ENCODE results near the gene IGFBP5.

The IGFBP5 gene

GRCh38 chr2:216695401-216695821 is at the start of gene IGFBP5:
IGFBP5 (minus strand) TSS chr2:216695549; CDS start chr2:216694775, 774 bp downstream.
- H3K27me3 ChIP-seq (ENCODE audit: low read depth, low read length) = peaks cover 16% of the 10 kb centered on the region
- no peaks in the 10 kb centered on the region for H3K36me3 ChIP-seq (ENCODE audit: control insufficient read depth in 1 of 2, insufficient read depth in 2 of 2, low read length in 2 of 2)
- H3K4me3 ChIP-seq (ENCODE audit: low read depth in 1 of 2, low read length in 2 of 2) = peak within 1 kb of the TSS; percentile 71 to 75
- H3K9me3 ChIP-seq (ENCODE audit: control insufficient read depth in 1 of 2, low read length in 2 of 2) = no peaks in the 10 kb centered on the region
- H3K27ac ChIP-seq (ENCODE audit: low read length) = peak within 1 kb of the TSS; percentile 52
- peaks cover 0 to 54% of the 10 kb centered on the region in 2 donors for H3K4me1 ChIP-seq (ENCODE audit: control insufficient read depth in 1 of 2, insufficient read depth in 2 of 2, low read length in 2 of 2)

DNA sequence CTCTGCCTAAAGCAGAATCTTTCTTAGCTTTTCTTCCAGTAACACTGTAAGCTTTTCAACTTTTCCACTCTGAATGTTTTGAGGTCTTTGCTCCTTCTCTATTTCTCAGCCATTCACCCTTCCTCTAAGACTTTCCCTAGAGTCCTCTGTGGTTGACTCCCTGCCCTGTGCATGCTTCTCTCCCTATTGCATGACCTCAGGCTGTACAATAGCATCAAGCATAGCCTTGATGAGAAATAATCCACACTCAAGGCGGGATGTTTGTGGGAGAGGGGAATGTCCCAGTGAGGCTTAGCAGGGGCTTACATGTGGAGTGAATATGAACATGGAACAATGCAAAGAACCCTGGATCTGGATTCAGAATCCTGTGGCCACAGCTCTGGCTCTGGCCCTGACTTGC is 48.4 kb upstream of the IGFBP5 start:
- H3K9me3 ChIP-seq (ENCODE audit: control insufficient read depth in 1 of 2, low read length in 2 of 2) = no peaks in the 10 kb centered on the region
- H3K4me3 ChIP-seq (ENCODE audit: low read depth in 1 of 2, low read length in 2 of 2) = no peak overlapping the region
- no peak overlapping the region for H3K27ac ChIP-seq (ENCODE audit: low read length)
- H3K36me3 ChIP-seq (ENCODE audit: control insufficient read depth in 1 of 2, insufficient read depth in 2 of 2, low read length in 2 of 2) = no peaks in the 10 kb centered on the region
- H3K27me3 ChIP-seq (ENCODE audit: low read depth, low read length) = no peaks in the 10 kb centered on the region
- H3K4me1 ChIP-seq (ENCODE audit: control insufficient read depth in 1 of 2, insufficient read depth in 2 of 2, low read length in 2 of 2) = peaks cover 10 to 32% of the 10 kb centered on the region in 2 donors

GRCh38 chr2:216742411-216742810 is 47.1 kb upstream of the IGFBP5 start:
- H3K27ac ChIP-seq (ENCODE audit: low read length) = no peak overlapping the region
- H3K4me1 ChIP-seq (ENCODE audit: control insufficient read depth in 1 of 2, insufficient read depth in 2 of 2, low read length in 2 of 2) = peaks cover 10 to 46% of the 10 kb centered on the region in 2 donors
- no peaks in the 10 kb centered on the region for H3K36me3 ChIP-seq (ENCODE audit: control insufficient read depth in 1 of 2, insufficient read depth in 2 of 2, low read length in 2 of 2)
- H3K9me3 ChIP-seq (ENCODE audit: control insufficient read depth in 1 of 2, low read length in 2 of 2) = no peaks in the 10 kb centered on the region
- H3K4me3 ChIP-seq (ENCODE audit: low read depth in 1 of 2, low read length in 2 of 2) = no peak overlapping the region
- H3K27me3 ChIP-seq (ENCODE audit: low read depth, low read length) = no peaks in the 10 kb centered on the region

- Histone ChIP-seq H3K9me3 (ENCODE audit: control insufficient read depth in 1 of 2, low read length in 2 of 2) (no peaks in the 10 kb centered on the region), H3K27me3 (ENCODE audit: low read depth, low read length) (no peaks in the 10 kb centered on the region), H3K4me3 (ENCODE audit: low read depth in 1 of 2, low read length in 2 of 2) (no peak overlapping the region), H3K27ac (ENCODE audit: low read length) (no peak overlapping the region), H3K36me3 (ENCODE audit: control insufficient read depth in 1 of 2, insufficient read depth in 2 of 2, low read length in 2 of 2) (no peaks in the 10 kb centered on the region), H3K4me1 (ENCODE audit: control insufficient read depth in 1 of 2, insufficient read depth in 2 of 2, low read length in 2 of 2) (peaks cover 10 to 56% of the 10 kb centered on the region in 2 donors)
Measured at GRCh38 chr2:216741223-216741593, 45.9 kb upstream of the IGFBP5 start.

DNA sequence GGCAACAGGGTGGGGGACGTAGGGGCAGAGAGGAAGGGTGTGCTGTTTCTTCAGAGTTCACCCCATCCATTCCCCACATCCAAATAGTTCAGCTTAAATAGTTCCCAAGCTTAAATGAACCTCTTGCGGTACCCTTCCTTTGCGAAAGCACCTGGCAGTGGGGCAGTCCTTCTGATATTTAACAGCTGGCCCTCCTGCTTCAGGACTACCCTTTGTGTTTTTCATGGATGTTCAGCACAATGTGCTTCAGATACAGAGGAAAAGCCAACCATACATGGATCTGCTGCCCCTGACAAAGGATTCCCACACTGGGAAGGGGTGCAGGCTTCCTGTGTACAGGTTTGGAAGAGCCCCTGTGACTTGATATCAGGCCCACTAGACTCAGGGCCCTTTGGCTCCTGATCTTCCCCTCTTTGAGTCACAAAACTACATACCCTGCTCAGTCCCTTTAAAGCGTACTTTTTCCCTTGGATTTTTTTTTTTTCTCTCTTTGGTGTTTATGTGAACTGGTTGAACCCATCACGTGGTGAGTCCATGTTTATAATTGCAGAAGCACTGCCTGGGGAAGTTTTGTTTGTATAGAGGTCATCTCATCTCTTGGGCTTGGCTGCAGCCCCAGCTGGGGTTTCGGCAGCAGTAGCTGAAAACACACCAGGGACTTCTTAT is 45.3 kb upstream of the IGFBP5 start:
- Histone ChIP-seq H3K9me3 (ENCODE audit: control insufficient read depth in 1 of 2, low read length in 2 of 2) (no peaks in the 10 kb centered on the region), H3K4me3 (ENCODE audit: low read depth in 1 of 2, low read length in 2 of 2) (no peak overlapping the region), H3K36me3 (ENCODE audit: control insufficient read depth in 1 of 2, insufficient read depth in 2 of 2, low read length in 2 of 2) (no peaks in the 10 kb centered on the region), H3K27ac (ENCODE audit: low read length) (peak overlapping the region; percentile 39), H3K27me3 (ENCODE audit: low read depth, low read length) (no peaks in the 10 kb centered on the region), H3K4me1 (ENCODE audit: control insufficient read depth in 1 of 2, insufficient read depth in 2 of 2, low read length in 2 of 2) (peaks cover 10 to 61% of the 10 kb centered on the region in 2 donors)

GRCh38 chr2:216739035-216739434 is 43.7 kb upstream of the IGFBP5 start:
- no peak overlapping the region for H3K4me3 ChIP-seq (ENCODE audit: low read depth in 1 of 2, low read length in 2 of 2)
- H3K27me3 ChIP-seq (ENCODE audit: low read depth, low read length) = no peaks in the 10 kb centered on the region
- no peak overlapping the region for H3K27ac ChIP-seq (ENCODE audit: low read length)
- no peaks in the 10 kb centered on the region for H3K9me3 ChIP-seq (ENCODE audit: control insufficient read depth in 1 of 2, low read length in 2 of 2)
- no peaks in the 10 kb centered on the region for H3K36me3 ChIP-seq (ENCODE audit: control insufficient read depth in 1 of 2, insufficient read depth in 2 of 2, low read length in 2 of 2)
- peaks cover 10 to 69% of the 10 kb centered on the region in 2 donors for H3K4me1 ChIP-seq (ENCODE audit: control insufficient read depth in 1 of 2, insufficient read depth in 2 of 2, low read length in 2 of 2)

GRCh38 chr2:216737676-216738075 is 42.3 kb upstream of the IGFBP5 start:
- Histone ChIP-seq H3K27me3 (ENCODE audit: low read depth, low read length) (no peaks in the 10 kb centered on the region), H3K36me3 (ENCODE audit: control insufficient read depth in 1 of 2, insufficient read depth in 2 of 2, low read length in 2 of 2) (no peaks in the 10 kb centered on the region), H3K4me3 (ENCODE audit: low read depth in 1 of 2, low read length in 2 of 2) (no peak overlapping the region), H3K9me3 (ENCODE audit: control insufficient read depth in 1 of 2, low read length in 2 of 2) (no peaks in the 10 kb centered on the region), H3K4me1 (ENCODE audit: control insufficient read depth in 1 of 2, insufficient read depth in 2 of 2, low read length in 2 of 2) (peaks cover 10 to 76% of the 10 kb centered on the region in 2 donors), H3K27ac (ENCODE audit: low read length) (no peak overlapping the region)

DNA sequence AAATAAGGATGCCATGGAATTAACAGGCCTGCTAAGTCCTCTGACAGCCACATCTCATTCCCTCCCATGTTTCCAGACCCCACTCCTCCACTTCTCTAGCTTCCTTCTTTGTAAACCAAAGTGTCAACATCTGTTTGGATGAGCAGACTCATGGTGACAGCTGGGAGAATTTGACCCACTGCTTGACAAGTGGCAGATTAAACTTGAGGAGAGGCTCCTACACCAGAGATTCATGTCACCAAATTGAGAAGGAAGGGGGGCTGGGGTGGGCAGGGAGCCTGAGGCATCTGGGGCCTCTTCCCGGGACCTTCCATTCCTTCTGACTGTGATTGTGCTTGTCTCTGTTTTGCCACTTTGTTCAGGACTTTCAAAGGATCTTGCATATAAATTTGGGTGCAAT is 41.0 kb upstream of the IGFBP5 start:
- Histone ChIP-seq H3K27ac (ENCODE audit: low read length) (no peak overlapping the region), H3K4me1 (ENCODE audit: control insufficient read depth in 1 of 2, insufficient read depth in 2 of 2, low read length in 2 of 2) (peaks cover 10 to 69% of the 10 kb centered on the region in 2 donors), H3K27me3 (ENCODE audit: low read depth, low read length) (no peaks in the 10 kb centered on the region), H3K4me3 (ENCODE audit: low read depth in 1 of 2, low read length in 2 of 2) (no peak overlapping the region), H3K9me3 (ENCODE audit: control insufficient read depth in 1 of 2, low read length in 2 of 2) (no peaks in the 10 kb centered on the region), H3K36me3 (ENCODE audit: control insufficient read depth in 1 of 2, insufficient read depth in 2 of 2, low read length in 2 of 2) (no peaks in the 10 kb centered on the region)

DNA sequence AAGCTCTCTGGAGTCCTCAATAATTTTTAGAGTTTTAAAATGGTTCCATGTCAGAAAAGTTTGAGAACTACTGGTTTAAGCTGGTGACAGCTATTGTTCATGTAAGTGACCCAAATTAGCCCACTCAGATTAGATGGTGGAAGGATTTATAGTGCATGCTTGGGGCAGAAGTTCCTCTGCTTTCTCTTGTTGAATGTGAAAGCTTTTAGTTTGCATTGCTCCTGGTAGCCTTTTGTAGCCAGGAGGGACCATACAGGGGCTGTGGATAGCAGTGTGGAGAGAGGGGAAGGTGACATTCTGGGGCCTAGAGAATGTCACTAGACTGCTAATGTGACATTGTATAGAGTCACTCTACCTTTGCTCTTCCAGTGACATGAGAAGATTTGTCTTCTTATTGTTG is 40.3 kb upstream of the IGFBP5 start:
- no peaks in the 10 kb centered on the region for H3K36me3 ChIP-seq (ENCODE audit: control insufficient read depth in 1 of 2, insufficient read depth in 2 of 2, low read length in 2 of 2)
- peaks cover 6 to 63% of the 10 kb centered on the region in 2 donors for H3K4me1 ChIP-seq (ENCODE audit: control insufficient read depth in 1 of 2, insufficient read depth in 2 of 2, low read length in 2 of 2)
- no peaks in the 10 kb centered on the region for H3K9me3 ChIP-seq (ENCODE audit: control insufficient read depth in 1 of 2, low read length in 2 of 2)
- no peak overlapping the region for H3K27ac ChIP-seq (ENCODE audit: low read length)
- no peak overlapping the region for H3K4me3 ChIP-seq (ENCODE audit: low read depth in 1 of 2, low read length in 2 of 2)
- H3K27me3 ChIP-seq (ENCODE audit: low read depth, low read length) = no peaks in the 10 kb centered on the region

GRCh38 chr2:216735086-216735485 is 39.7 kb upstream of the IGFBP5 start:
- Histone ChIP-seq H3K9me3 (ENCODE audit: control insufficient read depth in 1 of 2, low read length in 2 of 2) (no peaks in the 10 kb centered on the region), H3K27me3 (ENCODE audit: low read depth, low read length) (no peaks in the 10 kb centered on the region), H3K4me3 (ENCODE audit: low read depth in 1 of 2, low read length in 2 of 2) (no peak overlapping the region), H3K36me3 (ENCODE audit: control insufficient read depth in 1 of 2, insufficient read depth in 2 of 2, low read length in 2 of 2) (no peaks in the 10 kb centered on the region), H3K27ac (ENCODE audit: low read length) (peak overlapping the region; percentile 59), H3K4me1 (ENCODE audit: control insufficient read depth in 1 of 2, insufficient read depth in 2 of 2, low read length in 2 of 2) (peaks cover under 1 to 57% of the 10 kb centered on the region in 2 donors)

DNA sequence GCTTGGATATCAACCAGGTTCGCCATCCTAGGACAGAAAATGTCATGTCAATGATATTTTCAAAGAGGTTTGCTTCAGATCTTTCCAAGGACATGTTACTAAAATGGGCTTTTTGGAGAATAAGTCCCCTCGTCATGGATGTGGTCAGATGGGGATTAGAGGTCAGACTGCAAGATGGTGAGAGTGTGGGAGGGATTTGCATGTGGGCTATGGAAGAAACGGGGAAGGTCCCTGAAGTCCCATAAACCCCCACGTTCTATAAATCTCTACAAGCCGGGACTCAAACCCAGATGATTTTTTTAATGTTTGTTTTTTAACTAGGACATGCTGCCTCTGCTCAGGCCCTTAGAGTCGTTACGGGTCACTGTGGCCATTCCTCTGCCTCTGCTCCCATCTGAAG is 37.7 kb upstream of the IGFBP5 start:
- no peaks in the 10 kb centered on the region for H3K9me3 ChIP-seq (ENCODE audit: control insufficient read depth in 1 of 2, low read length in 2 of 2)
- no peak overlapping the region for H3K27ac ChIP-seq (ENCODE audit: low read length)
- peaks cover 0 to 37% of the 10 kb centered on the region in 2 donors for H3K4me1 ChIP-seq (ENCODE audit: control insufficient read depth in 1 of 2, insufficient read depth in 2 of 2, low read length in 2 of 2)
- no peaks in the 10 kb centered on the region for H3K27me3 ChIP-seq (ENCODE audit: low read depth, low read length)
- no peak overlapping the region for H3K4me3 ChIP-seq (ENCODE audit: low read depth in 1 of 2, low read length in 2 of 2)
- H3K36me3 ChIP-seq (ENCODE audit: control insufficient read depth in 1 of 2, insufficient read depth in 2 of 2, low read length in 2 of 2) = no peaks in the 10 kb centered on the region

DNA sequence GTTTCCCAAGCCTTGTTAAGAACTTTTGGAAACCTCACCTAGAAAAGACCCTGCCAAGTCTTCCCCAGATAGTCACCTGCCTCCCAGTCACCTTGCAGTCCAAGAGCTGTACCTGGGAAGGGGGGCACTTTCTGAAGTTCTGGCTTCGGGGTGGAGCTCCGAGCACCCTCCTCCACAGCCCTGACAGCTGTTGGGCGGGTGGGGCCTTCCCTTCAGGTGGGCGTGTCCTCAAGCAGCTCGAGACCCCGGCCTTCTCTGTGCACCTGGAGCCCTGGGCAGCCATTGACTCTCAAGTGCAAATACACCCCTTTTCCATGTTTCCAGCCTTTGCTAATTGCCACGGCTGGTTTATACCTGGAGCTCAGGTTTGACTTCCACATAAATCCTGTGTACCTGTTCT is 37.0 kb upstream of the IGFBP5 start:
- no peak overlapping the region for H3K27ac ChIP-seq (ENCODE audit: low read length)
- H3K9me3 ChIP-seq (ENCODE audit: control insufficient read depth in 1 of 2, low read length in 2 of 2) = no peaks in the 10 kb centered on the region
- H3K4me3 ChIP-seq (ENCODE audit: low read depth in 1 of 2, low read length in 2 of 2) = no peak overlapping the region
- H3K36me3 ChIP-seq (ENCODE audit: control insufficient read depth in 1 of 2, insufficient read depth in 2 of 2, low read length in 2 of 2) = no peaks in the 10 kb centered on the region
- H3K27me3 ChIP-seq (ENCODE audit: low read depth, low read length) = no peaks in the 10 kb centered on the region
- H3K4me1 ChIP-seq (ENCODE audit: control insufficient read depth in 1 of 2, insufficient read depth in 2 of 2, low read length in 2 of 2) = peaks cover 0 to 29% of the 10 kb centered on the region in 2 donors

Data from muscle layer of duodenum (tissue), 2 donors.